H1 (cell line): ENCODE results near the gene KCNMB2. TPM values are rescaled to one million over a fixed set of nuclear protein-coding genes. Genes with fewer than 3 reads are reported as not detected.

Experiments
- CTCF ChIA-PET: fragments of 300-600 bp; sonication (Branson Sonifier 250); formaldehyde crosslinking; loops from one replicate; lab custom pipeline; 2021; ENCODE audit not compliant: partially characterized antibody; lab: Charles Lee
- POLR2A ChIA-PET: fragments of 300-600 bp; sonication (Branson Sonifier 250); formaldehyde crosslinking; loops from one replicate; lab custom pipeline; 2021; ENCODE audit warnings: inconsistent platforms; ENCODE audit not compliant: partially characterized antibody; lab: Charles Lee
- DNase-seq, 2 experiments: peaks; one replicate each; pipeline versions ENCODE4 v3.0.0 to v3.0.0-alpha.2; 2010 to 2022; ENCODE audit warnings: low spot score in 2 of 2, low read depth in 1 of 2, mixed read lengths in 1 of 2
- FAIRE-seq: peaks from 2 replicates; lab custom pipeline; 2011; peaks lifted over from hg19 to GRCh38; lab: Jason Lieb, UNC
- H2AFZ ChIP-seq: 2 replicates; pipeline ENCODE4 v1.8.1; 2012; ENCODE audit warnings: low read length, inconsistent platforms
- H2AK5ac ChIP-seq: 2 replicates; pipeline ENCODE4 v1.6.1; 2013; ENCODE audit warnings: low read depth, low read length
- H2BK120ac ChIP-seq: replicated peaks from 2 replicates; pipeline ENCODE3; 2013; ENCODE audit warnings: low read depth, low read length, inconsistent platforms
- H2BK12ac ChIP-seq: 2 replicates; pipeline ENCODE4 v1.6.1; 2013; ENCODE audit warnings: low read depth, low read length
- H2BK15ac ChIP-seq: 2 replicates; pipeline ENCODE4 v1.6.1; 2013; ENCODE audit warnings: low read length
- H2BK20ac ChIP-seq: 2 replicates; pipeline ENCODE4 v1.6.1; 2013; ENCODE audit warnings: low read length
- H2BK5ac ChIP-seq: 2 replicates; pipeline ENCODE4 v1.6.1; 2013; ENCODE audit warnings: low read depth, low read length
- H3K14ac ChIP-seq: 2 replicates; pipeline ENCODE4 v1.6.1; 2013; ENCODE audit warnings: inconsistent platforms; ENCODE audit not compliant: insufficient read length
- H3K18ac ChIP-seq: 2 replicates; pipeline ENCODE4 v1.6.1; 2013; ENCODE audit warnings: low read length; ENCODE audit errors: extremely low read depth
- H3K23ac ChIP-seq: 2 replicates; pipeline ENCODE4 v1.6.1; 2013; ENCODE audit warnings: inconsistent platforms; ENCODE audit not compliant: insufficient read length
- H3K23me2 ChIP-seq: 2 replicates; pipeline ENCODE4 v1.6.1; 2013; ENCODE audit warnings: low read depth, low read length
- H3K27ac ChIP-seq: 2 replicates; pipeline ENCODE4 v1.6.1; 2011; ENCODE audit warnings: low read depth, low read length, inconsistent platforms
- H3K27me3 ChIP-seq, 4 experiments: replicated peaks in 1 of 4; 1 replicate in 1 of 4; 2 replicates in 3 of 4; pipeline versions ENCODE4 v1.6.1 to v1.8.1; 2011 to 2013; ENCODE audit warnings: low read length in 3 of 4, mild to moderate bottlenecking in 3 of 4, inconsistent platforms in 2 of 4, mixed read lengths in 2 of 4, moderate library complexity in 1 of 4; ENCODE audit not compliant: control insufficient read depth in 3 of 4, insufficient read depth in 3 of 4; ENCODE audit errors: extremely low read depth in 1 of 4
- H3K36me3 ChIP-seq, 4 experiments: 2 replicates each; pipeline versions ENCODE4 v1.6.1 to v1.8.1; 2011 to 2013; ENCODE audit warnings: mild to moderate bottlenecking in 4 of 4, low read length in 3 of 4, moderate library complexity in 2 of 4, control low read depth in 1 of 4, inconsistent platforms in 1 of 4; ENCODE audit not compliant: insufficient read depth in 4 of 4, control insufficient read depth in 2 of 4
- H3K4ac ChIP-seq: replicated peaks from 2 replicates; pipeline ENCODE3; 2013; ENCODE audit warnings: low read length, low read depth, mixed read lengths, inconsistent platforms; ENCODE audit not compliant: insufficient read length
- H3K4me1 ChIP-seq, 4 experiments: replicated peaks in 1 of 4; 1 replicate in 1 of 4; 2 replicates in 3 of 4; pipeline versions ENCODE4 v1.6.1 to v1.8.1; 2011 to 2013; ENCODE audit warnings: low read length in 3 of 4, inconsistent platforms in 2 of 4, mixed read lengths in 1 of 4; ENCODE audit not compliant: insufficient read depth in 4 of 4, control insufficient read depth in 3 of 4
- H3K4me2 ChIP-seq, 2 experiments: 2 replicates each; pipeline versions ENCODE4 v1.6.1 to v1.8.1; 2011 to 2013; ENCODE audit warnings: low read depth in 2 of 2, low read length in 2 of 2, control low read depth in 1 of 2, inconsistent platforms in 1 of 2, mild to moderate bottlenecking in 1 of 2; ENCODE audit not compliant: insufficient read depth in 1 of 2
- H3K4me3 ChIP-seq, 4 experiments: fragments of 200-600, 300-600 bp in 1 of 4; sonication (generic), shearing (Covaris generic), sonication (Bioruptor Twin) in 1 of 4; 2 replicates each; pipeline versions ENCODE4 v1.5.1 to v1.8.1; 2011 to 2016; ENCODE audit warnings: low read length in 4 of 4, low read depth in 3 of 4, control low read depth in 2 of 4, inconsistent platforms in 2 of 4, mild to moderate bottlenecking in 2 of 4, mixed read lengths in 1 of 4, moderate library complexity in 1 of 4; ENCODE audit not compliant: insufficient read depth in 2 of 4; ENCODE audit errors: extremely low read depth in 1 of 4
- H3K56ac ChIP-seq: replicated peaks from 2 replicates; pipeline ENCODE3; 2013; ENCODE audit warnings: low read depth, mild to moderate bottlenecking, mixed read lengths, low read length, inconsistent platforms; ENCODE audit not compliant: insufficient read length
- H3K79me1 ChIP-seq: 2 replicates; pipeline ENCODE4 v1.6.1; 2013; ENCODE audit warnings: low read depth, low read length, control low read depth
- H3K79me2 ChIP-seq, 2 experiments: 2 replicates each; pipeline versions ENCODE4 v1.6.1 to v1.8.1; 2012 to 2013; ENCODE audit warnings: low read length in 2 of 2, mild to moderate bottlenecking in 2 of 2, inconsistent platforms in 1 of 2; ENCODE audit not compliant: insufficient read depth in 2 of 2, control insufficient read depth in 1 of 2
- H3K9ac ChIP-seq, 4 experiments: replicated peaks in 1 of 4; 1 replicate in 1 of 4; 2 replicates in 3 of 4; pipeline versions ENCODE4 v1.6.1 to v1.8.1; 2011 to 2013; ENCODE audit warnings: low read depth in 3 of 4, low read length in 3 of 4, control low read depth in 2 of 4, mild to moderate bottlenecking in 2 of 4, moderate library complexity in 2 of 4, inconsistent platforms in 1 of 4; ENCODE audit errors: extremely low read depth in 1 of 4
- H3K9me3 ChIP-seq, 2 experiments: 2 replicates each; pipeline versions ENCODE4 v1.6.1 to v1.8.1; 2012 to 2013; ENCODE audit warnings: mild to moderate bottlenecking in 2 of 2, moderate library complexity in 2 of 2, control low read depth in 1 of 2, inconsistent platforms in 1 of 2, low read depth in 1 of 2, low read length in 1 of 2, mixed read lengths in 1 of 2; ENCODE audit not compliant: insufficient read depth in 2 of 2
- H4K20me1 ChIP-seq, 2 experiments: replicated peaks in 1 of 2; 2 replicates each; pipeline versions ENCODE3 to v1.8.1; 2011 to 2013; ENCODE audit warnings: inconsistent platforms in 2 of 2, low read length in 2 of 2, mild to moderate bottlenecking in 1 of 2; ENCODE audit not compliant: insufficient read depth in 2 of 2, control insufficient read depth in 1 of 2
- H4K5ac ChIP-seq: 2 replicates; pipeline ENCODE4 v1.6.1; 2013; ENCODE audit warnings: low read length, low read depth, mixed read lengths, inconsistent platforms; ENCODE audit not compliant: insufficient read length
- H4K8ac ChIP-seq: 2 replicates; pipeline ENCODE4 v1.8.0; 2013; ENCODE audit warnings: mild to moderate bottlenecking, moderate library complexity, low read length, inconsistent platforms; ENCODE audit not compliant: insufficient read depth; ENCODE audit errors: extremely low read depth
- H4K91ac ChIP-seq: replicated peaks from 2 replicates; pipeline ENCODE3; 2013; ENCODE audit warnings: low read length, mixed read lengths, inconsistent platforms; ENCODE audit not compliant: insufficient read length
- CTBP2 ChIP-seq: IDR thresholded peaks from 2 replicates; pipeline ENCODE4 v1.7.0; 2011; ENCODE audit warnings: borderline replicate concordance, mild to moderate bottlenecking, moderate library complexity, mixed read lengths, low read length; ENCODE audit not compliant: insufficient read depth, insufficient read length
- MAX ChIP-seq: IDR thresholded peaks from 2 replicates; pipeline ENCODE4 v1.6.1; 2012; ENCODE audit warnings: inconsistent platforms
- NRF1 ChIP-seq: IDR thresholded peaks from 2 replicates; pipeline ENCODE4 v1.6.1; 2011; ENCODE audit warnings: mild to moderate bottlenecking, low read depth, low read length, improper control_type of control experiment
- RNF2 ChIP-seq: fragments of 200-900, 300-1000 bp; sonication (generic); IDR thresholded peaks from 2 replicates; pipeline ENCODE4 v1.7.1; 2016; ENCODE audit warnings: borderline replicate concordance, low read depth, mild to moderate bottlenecking, antibody characterized with exemption, low read length; ENCODE audit not compliant: poor library complexity, severe bottlenecking; ENCODE audit errors: missing control alignments
- SAP30 ChIP-seq: fragments of 300-600 bp; sonication (generic); IDR thresholded peaks from 2 replicates; pipeline ENCODE4 v1.7.1; 2012; ENCODE audit warnings: low read length, moderate library complexity, mild to moderate bottlenecking, inconsistent platforms; ENCODE audit not compliant: insufficient read depth, insufficient replicate concordance
- SIN3A ChIP-seq, 2 experiments: IDR thresholded peaks in 1 of 2; conservative IDR thresholded peaks in 1 of 2; 2 replicates each; pipeline ENCODE4 v1.6.1; 2011 to 2012; ENCODE audit warnings: low read length in 2 of 2, improper control_type of control experiment in 1 of 2, low read depth in 1 of 2, mild to moderate bottlenecking in 1 of 2
- SP1 ChIP-seq: IDR thresholded peaks from 2 replicates; pipeline ENCODE4 v1.6.1; 2011; ENCODE audit warnings: low read depth, low read length
- TAF1 ChIP-seq: IDR thresholded peaks from 2 replicates; pipeline ENCODE4 v1.6.1; 2011; ENCODE audit warnings: mild to moderate bottlenecking, low read depth, low read length
- YY1 ChIP-seq: IDR thresholded peaks from 2 replicates; pipeline ENCODE4 v1.6.1; 2011; ENCODE audit warnings: low read depth, mild to moderate bottlenecking, low read length
- WGBS, 2 experiments: shearing (Covaris generic) in 1 of 2; methylation state at CpG; one replicate each; pipeline versions ENCODE4 v1.1.6 to v1.1.7; 2013 to 2015; ENCODE audit warnings: low lambda C conversion rate in 2 of 2, mixed read lengths in 2 of 2, inconsistent platforms in 1 of 2, low coverage in 1 of 2, missing lambda C conversion rate in 1 of 2; ENCODE audit not compliant: insufficient replicate concordance in 2 of 2, insufficient coverage in 1 of 2, insufficient read length in 1 of 2; ENCODE audit errors: extremely low coverage in 1 of 2, missing lambda C conversion rate in 1 of 2; 5-methylcytosine and 5-hydroxymethylcytosine counted together
- polyA plus RNA-seq, 7 experiments: library from polyadenylated mRNA; depleted of rRNA in 3 of 7; stranded (reverse) in 5 of 7; unstranded in 2 of 7; fragments of >200 nt in 5 of 7; fragments of 200-250 nt in 2 of 7; gene quantifications; 1 replicate in 5 of 7; 2 replicates in 1 of 7; 4 replicates in 1 of 7; pipeline versions ENCODE4 v1.2.1 to v1.2.3, GENCODE V29; 2011 to 2013; ENCODE audit warnings: missing spikeins in 2 of 7, mixed read lengths in 2 of 7
- total RNA-seq: library from RNA; stranded (reverse); fragmentation: NEBNext Ultra II Directional; extraction: Animal tissue kit (Norgen Biotek cat#: 25700); gene quantifications from 2 replicates; pipeline ENCODE4 v1.2.1, GENCODE V29; 2021
- TF ChIP-seq, protein P1 (sequence below): IDR thresholded peaks from 2 replicates; pipeline ENCODE4 v1.6.1; 2012; ENCODE audit warnings: inconsistent platforms

The KCNMB2 gene
- total and polyA plus RNA-seq, 2 of the 8 experiments (the other 6 are each of a cell fraction or from before 2014, with no cell fraction given) = not detected

- H2BK5ac ChIP-seq = no peak overlapping the region
- no peak overlapping the region for H3K27ac ChIP-seq
- no peak overlapping the region for H3K4me3 ChIP-seq
- DNase-seq = no peak
- H3K27me3 ChIP-seq = no peaks in the 10 kb centered on the region
- H3K79me1 ChIP-seq = no peaks in the 10 kb centered on the region
- H2BK20ac ChIP-seq = no peak overlapping the region
- H3K9me3 ChIP-seq = no peaks in the 10 kb centered on the region
- no peaks in the 10 kb centered on the region for H3K4me1 ChIP-seq
- H3K4me2 ChIP-seq = no peak overlapping the region
- H2BK120ac ChIP-seq = no peak overlapping the region
- no peak overlapping the region for H4K5ac ChIP-seq
- H4K91ac ChIP-seq = no peak overlapping the region
- no peak overlapping the region for H2BK12ac ChIP-seq
- ChIA-PET CTCF (no interaction called here), POLR2A (no interaction called here)
- no peak overlapping the region for H3K14ac ChIP-seq
- H4K8ac ChIP-seq = no peak overlapping the region
- H3K79me2 ChIP-seq = no peaks in the 10 kb centered on the region
- H3K4ac ChIP-seq = no peak overlapping the region
- no peaks in the 10 kb centered on the region for H3K23me2 ChIP-seq
- no peak overlapping the region for H3K9ac ChIP-seq
- H2AK5ac ChIP-seq = no peak overlapping the region
- H2BK15ac ChIP-seq = no peak overlapping the region
- TF ChIP-seq, protein P1, sequence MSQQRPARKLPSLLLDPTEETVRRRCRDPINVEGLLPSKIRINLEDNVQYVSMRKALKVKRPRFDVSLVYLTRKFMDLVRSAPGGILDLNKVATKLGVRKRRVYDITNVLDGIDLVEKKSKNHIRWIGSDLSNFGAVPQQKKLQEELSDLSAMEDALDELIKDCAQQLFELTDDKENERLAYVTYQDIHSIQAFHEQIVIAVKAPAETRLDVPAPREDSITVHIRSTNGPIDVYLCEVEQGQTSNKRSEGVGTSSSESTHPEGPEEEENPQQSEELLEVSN = no peak
- TF ChIP-seq RNF2 (no peak), SP1 (no peak), YY1 (no peak), MAX (no peak), CTBP2 (no peak), SAP30 (no peak), NRF1 (no peak), SIN3A (conservative IDR thresholded peaks at IDR 0.05 in 1 of 2, IDR thresholded peaks at IDR 0.05 in 1 of 2; ENCODE audit: low read depth in 1 of 2, low read length in 2 of 2) (no peak), TAF1 (no peak)
- no peaks in the 10 kb centered on the region for H3K36me3 ChIP-seq
- no peak overlapping the region for H2AFZ ChIP-seq
- FAIRE-seq = no peak
- H3K56ac ChIP-seq = no peak overlapping the region
- no peaks in the 10 kb centered on the region for H4K20me1 ChIP-seq
- no peak overlapping the region for H3K23ac ChIP-seq
- H3K18ac ChIP-seq = no peak overlapping the region
- WGBS, 2 experiments = 90% methylated on average over 1 of the region's 1 CpG; no CpG with 5 or more reads in 1 of the 2 experiments
Measured at GRCh38 chr3:178773358-178773757, 237.1 kb downstream of the KCNMB2 start.
